GM23338 (cell line): Measurements from ENCODE around the gene CAMTA1.

Experiments
- CREB1 ChIP-seq: fragments of 250-450 bp; sonication (Bioruptor Pico); IDR thresholded peaks from 2 replicates; pipeline ENCODE4 v1.5.0; 2020; ENCODE audit warnings: low read depth, mild to moderate bottlenecking, moderate library complexity
- CTCF ChIP-seq, 2 experiments: fragments of 200-600 bp in 1 of 2; sonication (generic) in 1 of 2; conservative IDR thresholded peaks; 2 replicates each; pipeline versions ENCODE4 v1.5.1 to v1.6.1; 2016 to 2017; ENCODE audit warnings: antibody characterized with exemption in 2 of 2, low read depth in 2 of 2, mild to moderate bottlenecking in 2 of 2, moderate library complexity in 1 of 2
- ETS1 ChIP-seq: IDR thresholded peaks from 2 replicates; pipeline ENCODE4 v1.6.1; 2016; ENCODE audit warnings: antibody characterized with exemption
- EZH2 ChIP-seq: fragments of 200-600 bp; sonication (generic); IDR thresholded peaks from one replicate; pipeline ENCODE4 v1.8.0; 2017; ENCODE audit warnings: antibody characterized with exemption, mild to moderate bottlenecking, low read depth; ENCODE audit not compliant: unreplicated experiment
- EZH2phosphoT487 ChIP-seq: fragments of 200-600 bp; sonication (generic); IDR thresholded peaks from one replicate; pipeline ENCODE4 v1.8.1; 2018; ENCODE audit warnings: antibody characterized with exemption; ENCODE audit not compliant: unreplicated experiment
- JUNB ChIP-seq: IDR thresholded peaks from one replicate; pipeline ENCODE4 v1.6.1; 2016; ENCODE audit warnings: antibody characterized with exemption; ENCODE audit not compliant: unreplicated experiment
- POLR2AphosphoS5 ChIP-seq: IDR thresholded peaks from 2 replicates; pipeline ENCODE4 v1.6.1; 2016; ENCODE audit warnings: antibody characterized with exemption, low read depth
- REST ChIP-seq: IDR thresholded peaks from one replicate; pipeline ENCODE4 v1.6.1; 2018; ENCODE audit warnings: antibody characterized with exemption; ENCODE audit not compliant: unreplicated experiment
- STAT1 ChIP-seq: IDR thresholded peaks from one replicate; pipeline ENCODE4 v1.6.1; 2016; ENCODE audit warnings: antibody characterized with exemption; ENCODE audit not compliant: unreplicated experiment
- ZNF114 ChIP-seq: fragments of 250-450 bp; sonication (Bioruptor Pico); IDR thresholded peaks from 2 replicates; pipeline ENCODE4 v1.5.0; 2020; ENCODE audit warnings: mild to moderate bottlenecking, moderate library complexity
- ZNF331 ChIP-seq: fragments of 250-450 bp; sonication (Bioruptor Pico); IDR thresholded peaks from 2 replicates; pipeline ENCODE4 v1.5.0; 2020; ENCODE audit warnings: low read depth, mild to moderate bottlenecking, moderate library complexity

- TF ChIP-seq CTCF (conservative IDR thresholded peaks at IDR 0.05; ENCODE audit: low read depth in 2 of 2): no peak
- no peak for TF ChIP-seq POLR2AphosphoS5
- TF ChIP-seq ZNF331 (CRISPR knock-in tag): no peak
- TF ChIP-seq ZNF114 (CRISPR knock-in tag): no peak
- TF ChIP-seq EZH2phosphoT487: no peak
- TF ChIP-seq EZH2: no peak
- no peak for TF ChIP-seq STAT1
- TF ChIP-seq REST: no peak
- no peak for TF ChIP-seq JUNB
- no peak for TF ChIP-seq ETS1
- no peak for TF ChIP-seq CREB1 (CRISPR knock-in tag)
Measured at GRCh38 chr1:7629011-7629410, 843.8 kb downstream of the CAMTA1 start.
